Non-pigmented ciliary epithelial cell (primary cell): ENCODE measurements around the gene QRFPR.
A peak's percentile ranks its signal among the peaks of the same experiment; 100 is the strongest.
"Not testable (repeated sequence)": the region's sequence is repeated elsewhere in the genome, so short reads cannot be mapped to it uniquely, and the experiment has no call there.

Experiments
- DNase-seq: peaks from one replicate; pipeline ENCODE4 v3.0.0-alpha.2; 2010; ENCODE audit warnings: low read depth

Gene QRFPR

DNA sequence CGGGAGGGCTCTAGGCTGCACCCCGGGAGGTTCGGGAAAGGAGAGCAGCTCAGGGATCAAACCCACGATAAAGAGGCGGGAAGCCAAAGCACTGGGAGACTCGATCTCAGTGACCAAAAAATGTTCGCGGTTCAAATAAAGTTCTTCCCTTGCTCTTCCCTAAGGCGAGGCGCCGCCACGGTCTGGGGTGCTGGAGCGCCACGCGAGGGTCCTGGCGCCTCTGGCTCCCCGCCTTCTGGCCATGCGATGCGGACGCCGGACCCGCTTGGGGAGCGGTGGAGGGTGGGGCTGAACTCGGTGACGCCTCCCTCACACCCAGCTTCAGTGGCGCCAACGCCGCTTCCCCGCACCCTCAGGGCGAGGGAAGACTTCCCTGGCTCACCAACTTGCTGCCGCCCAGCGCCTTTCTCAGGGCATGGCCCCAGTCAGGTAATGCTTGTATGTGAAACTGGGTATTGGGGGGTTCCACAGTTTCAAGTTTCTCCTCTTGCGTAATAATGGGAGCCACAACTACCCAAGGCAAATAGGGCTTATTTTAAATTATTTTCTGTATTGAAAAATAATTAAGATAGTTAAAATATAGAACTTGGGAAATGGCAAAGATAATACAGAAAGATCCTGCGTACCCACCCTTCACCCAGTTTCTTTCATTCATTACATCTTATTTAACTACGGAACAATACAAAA is at the start of gene QRFPR:
Gene QRFPR (minus strand): TSS at position 243 of the 687 bp plus-strand sequence. CDS start 371 bp downstream, outside the sequence.
- DNase-seq = no peak

GRCh38 chr4:121428721-121429120 is 47.9 kb upstream of the QRFPR start:
- no peak for DNase-seq

- DNase-seq = no peak
Measured at GRCh38 chr4:121421594-121421993, 40.8 kb upstream of the QRFPR start.

DNA sequence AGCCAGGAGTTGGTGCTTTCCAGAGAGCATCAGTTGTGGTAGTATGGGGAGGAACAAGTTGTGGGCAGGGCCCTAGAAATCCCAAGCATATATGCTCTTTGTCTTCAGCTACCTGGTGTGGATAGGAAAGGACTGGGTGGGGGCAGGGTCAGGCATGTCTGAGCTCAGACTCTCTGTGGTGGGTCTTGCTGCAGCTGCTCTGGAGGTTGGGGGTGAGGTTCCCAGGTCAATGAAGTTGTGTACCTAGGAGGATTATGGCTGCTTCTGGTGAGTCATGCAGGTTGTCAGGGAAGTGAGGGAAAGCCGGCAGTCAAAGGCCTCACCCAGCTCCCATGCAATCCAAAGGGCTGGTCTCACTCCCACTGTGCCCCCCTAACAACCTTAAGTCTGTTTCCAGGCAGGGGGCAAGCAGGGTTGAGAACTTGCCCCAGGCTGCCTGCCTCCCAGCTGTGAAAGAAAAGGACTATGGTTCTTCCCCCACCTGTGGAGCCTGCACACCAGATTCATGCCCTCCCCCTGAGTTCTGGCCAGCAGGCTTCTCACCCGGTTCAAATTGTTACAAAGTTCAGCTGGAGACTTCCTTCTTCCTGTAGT is 30.4 kb upstream of the QRFPR start:
- DNase-seq = no peak

- not testable (repeated sequence) for DNase-seq
Measured at GRCh38 chr4:121408567-121408966, 27.7 kb upstream of the QRFPR start.

DNA sequence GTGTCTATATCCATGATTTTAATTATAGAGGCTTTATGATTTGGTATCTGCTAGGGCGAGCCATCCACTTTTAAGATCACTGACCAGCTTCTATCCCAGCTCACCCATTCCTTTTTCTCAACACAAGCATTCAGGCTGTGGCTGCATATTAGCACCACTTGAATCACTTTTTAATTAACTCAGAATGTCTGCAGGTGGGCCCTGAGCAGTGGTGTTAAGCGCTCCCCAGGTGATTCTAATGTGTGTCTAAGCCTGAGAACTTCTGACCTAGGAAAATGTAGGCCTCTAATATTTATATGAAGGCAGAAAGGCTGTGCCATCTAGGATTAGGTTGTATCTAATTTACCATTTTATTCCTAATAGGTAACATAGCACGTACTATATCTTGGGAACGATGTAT is 19.8 kb upstream of the QRFPR start:
- no peak for DNase-seq

DNA sequence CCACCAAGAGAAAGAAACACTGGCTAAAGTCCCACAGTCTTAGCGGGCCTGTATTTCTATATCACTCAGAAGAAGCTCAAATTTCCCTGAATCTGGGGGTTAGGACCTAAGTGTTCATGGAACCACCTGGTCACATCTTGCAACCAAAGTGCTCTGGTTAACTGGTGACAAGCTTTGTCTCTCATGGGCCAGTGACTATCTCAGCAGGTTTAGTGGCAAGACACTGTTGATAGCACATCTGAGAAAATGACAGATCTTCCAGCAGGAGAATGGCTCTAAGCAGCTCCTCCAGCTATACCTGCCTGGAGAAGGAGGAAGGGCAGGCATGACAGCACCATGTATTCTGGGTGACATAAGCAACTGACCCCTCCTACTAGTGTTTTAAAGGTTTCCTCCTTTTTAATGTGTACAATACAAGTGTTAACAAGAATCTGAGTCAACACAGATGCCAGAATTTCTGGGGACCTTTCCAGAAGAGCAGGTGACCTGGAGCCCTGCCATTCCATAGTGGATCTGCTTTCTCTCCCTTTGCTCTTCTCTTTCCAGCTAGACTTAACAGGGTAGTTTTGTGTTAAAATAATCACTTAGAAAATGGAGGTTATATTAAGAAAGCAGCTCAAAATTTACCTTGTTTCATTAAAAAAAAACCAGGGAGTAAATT is 17.3 kb upstream of the QRFPR start:
- DNase-seq = no peak

- no peak for DNase-seq
Measured at GRCh38 chr4:121397434-121397833, 16.6 kb upstream of the QRFPR start.

- no peak for DNase-seq
Measured at GRCh38 chr4:121392426-121393086, 11.7 kb upstream of the QRFPR start.

- no peak for DNase-seq
Measured at GRCh38 chr4:121390335-121390734, 9.5 kb upstream of the QRFPR start.

- no peak for DNase-seq
Measured at GRCh38 chr4:121379276-121379675, 1.5 kb downstream of the QRFPR start.

DNA sequence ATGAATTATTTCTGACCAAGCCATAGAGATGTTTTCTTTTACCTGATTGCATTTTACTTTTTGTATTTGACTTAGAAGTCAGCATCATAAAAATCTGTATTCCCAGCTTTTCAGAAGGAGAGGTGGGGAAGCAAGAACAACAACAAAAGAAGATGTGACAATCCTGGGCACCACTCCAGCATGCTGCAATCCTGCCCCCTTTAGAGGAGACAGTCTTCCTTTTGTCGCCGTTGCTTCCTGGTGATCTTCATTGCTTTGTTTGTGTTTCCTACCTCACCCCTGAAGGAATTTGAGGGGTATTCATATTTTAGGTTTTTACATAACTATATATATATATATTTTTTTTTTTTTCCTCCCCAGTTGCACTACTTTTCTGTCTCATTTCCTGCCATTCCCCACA is 3.7 kb downstream of the QRFPR start:
- DNase-seq = no peak

- DNase-seq = no peak
Measured at GRCh38 chr4:121376556-121376955, 4.3 kb downstream of the QRFPR start.

DNA sequence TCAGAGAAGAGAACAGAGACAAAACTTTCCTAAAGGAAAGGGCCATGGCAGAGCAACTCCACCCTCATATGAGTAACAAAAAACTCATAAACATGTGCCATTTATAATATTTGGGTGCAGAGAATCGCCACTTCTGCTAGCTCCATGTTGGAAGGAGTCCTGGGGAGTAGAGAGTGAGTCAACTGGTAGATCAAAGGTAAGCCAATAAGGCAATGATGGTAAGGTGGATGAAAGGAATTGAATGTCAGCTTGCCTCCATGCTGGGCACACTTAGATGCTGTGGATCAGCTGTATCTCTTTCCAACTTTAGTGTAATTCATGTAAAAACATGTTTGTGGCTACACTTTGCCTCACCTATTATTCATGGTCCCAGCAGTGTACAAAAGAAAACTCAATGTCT is 4.7 kb downstream of the QRFPR start:
- no peak for DNase-seq

- DNase-seq = no peak
Measured at GRCh38 chr4:121375262-121375661, 5.6 kb downstream of the QRFPR start.

- no peak for DNase-seq
Measured at GRCh38 chr4:121373841-121374240, 7.0 kb downstream of the QRFPR start.

GRCh38 chr4:121370729-121371325 is 10.0 kb downstream of the QRFPR start:
- DNase-seq = no peak

GRCh38 chr4:121360495-121360894 is 20.3 kb downstream of the QRFPR start:
- DNase-seq = no peak

- DNase-seq = peak; percentile 34
Measured at GRCh38 chr4:121358473-121358872, 22.3 kb downstream of the QRFPR start.

GRCh38 chr4:121353213-121353612 is 27.6 kb downstream of the QRFPR start:
- no peak for DNase-seq

GRCh38 chr4:121344098-121344497 is 36.7 kb downstream of the QRFPR start:
- DNase-seq = no peak

DNA sequence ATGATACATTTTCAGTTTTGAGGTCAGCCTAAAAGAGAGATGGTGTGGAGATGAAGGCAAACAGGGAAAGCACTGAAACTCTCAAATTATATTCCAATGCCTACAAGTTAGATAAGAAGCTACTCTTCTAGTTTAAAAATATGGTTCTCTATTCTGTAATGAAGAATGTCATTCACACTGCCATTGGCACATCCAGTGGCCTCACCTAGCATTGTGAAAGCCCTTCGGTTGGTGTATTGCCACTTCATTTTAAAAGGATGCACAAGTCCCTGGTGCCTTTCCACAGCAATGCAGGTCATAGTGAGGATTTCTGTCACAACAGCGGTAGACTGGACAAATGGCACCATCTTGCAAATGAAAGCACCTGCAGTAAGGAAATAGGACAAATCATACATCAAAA is 40.6 kb downstream of the QRFPR start:
- no peak for DNase-seq

DNA sequence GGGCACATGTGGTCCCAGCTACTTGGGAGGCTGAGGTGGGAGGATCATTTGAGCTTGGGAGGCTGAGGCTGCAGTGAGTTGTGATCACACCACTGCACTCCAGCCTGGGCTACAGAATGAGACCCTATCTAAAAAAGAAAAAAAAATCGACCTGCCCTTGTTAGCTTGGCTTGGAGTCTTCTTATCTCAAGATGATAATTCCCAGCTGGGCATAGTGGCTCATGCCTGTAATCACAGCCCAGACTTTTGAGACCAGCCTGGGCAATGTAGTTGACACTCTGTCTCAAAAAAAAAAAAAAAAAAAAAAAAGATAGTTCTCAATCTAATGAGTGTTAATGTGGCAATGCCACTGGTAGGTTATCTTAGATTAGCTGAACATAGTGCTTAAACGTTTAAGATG is 41.0 kb downstream of the QRFPR start:
- DNase-seq = no peak
